B cell (primary cell): ENCODE results near the gene CMTM6. TPM values are rescaled to one million over a fixed set of nuclear protein-coding genes. Genes with fewer than 3 reads are reported as not detected.

Source experiments
- ATAC-seq: fragments of 200-7000 bp; cut with Tn5 transposase; one replicate; pipeline ENCODE4 v1.10.0; 2021; ENCODE audit warnings: low read depth, mild to moderate bottlenecking, moderate number of reproducible peaks, moderate library complexity
- CTCF ChIA-PET: fragments of 350-600 bp; sonication (Branson Sonifier 250); formaldehyde crosslinking; loops from one replicate; lab custom pipeline; 2021; ENCODE audit warnings: antibody characterized with exemption, inconsistent platforms; lab: Charles Lee
- POLR2A ChIA-PET: fragments of 350-600 bp; sonication (Branson Sonifier 250); formaldehyde crosslinking; loops from one replicate; lab custom pipeline; 2021; ENCODE audit warnings: antibody characterized with exemption; lab: Charles Lee
- DNase-seq: peaks from one replicate; pipeline ENCODE4 v3.0.0; 2013
- H2AFZ ChIP-seq: 2 replicates; pipeline ENCODE4 v1.6.1; 2012; ENCODE audit warnings: mild to moderate bottlenecking, low read depth, low read length; ENCODE audit not compliant: insufficient read depth, poor library complexity, severe bottlenecking
- H3K27ac ChIP-seq, 2 donors: 1 replicate in 1 of 2; 2 replicates in 1 of 2; pipeline ENCODE4 v1.5.1; 2012 to 2013; ENCODE audit warnings: low read length in 2 of 2, mild to moderate bottlenecking in 2 of 2, moderate library complexity in 1 of 2
- H3K27me3 ChIP-seq, 4 experiments: fragments of 200-600 bp in 1 of 4; sonication (generic) in 1 of 4; replicated peaks in 1 of 4; 1 replicate in 2 of 4; 2 replicates in 2 of 4; pipeline versions ENCODE4 v1.6.1 to v1.7.0; 2013 to 2016; ENCODE audit warnings: low read length in 3 of 4, mild to moderate bottlenecking in 2 of 4, mixed read lengths in 1 of 4, moderate library complexity in 1 of 4; ENCODE audit not compliant: insufficient read depth in 4 of 4, control insufficient read depth in 3 of 4; ENCODE audit errors: control extremely low read depth in 1 of 4
- H3K36me3 ChIP-seq, 2 experiments: replicated peaks in 1 of 2; 1 replicate in 1 of 2; 2 replicates in 1 of 2; pipeline versions ENCODE4 v1.6.1 to v1.7.1; 2013; ENCODE audit warnings: low read length in 1 of 2; ENCODE audit not compliant: insufficient read depth in 2 of 2, control insufficient read depth in 1 of 2; ENCODE audit errors: control extremely low read depth in 1 of 2, extremely low read depth in 1 of 2
- H3K4me1 ChIP-seq, 2 donors: fragments of 200-600 bp in 1 of 2; sonication (generic) in 1 of 2; 1 replicate in 1 of 2; 2 replicates in 1 of 2; pipeline versions ENCODE4 v1.5.1 to v1.6.1; 2013 to 2017; ENCODE audit warnings: low read length in 2 of 2; ENCODE audit not compliant: control insufficient read depth in 2 of 2, insufficient read depth in 2 of 2
- H3K4me2 ChIP-seq: replicated peaks from 2 replicates; pipeline ENCODE3; 2012; ENCODE audit warnings: mild to moderate bottlenecking, low read depth, low read length; ENCODE audit not compliant: poor library complexity, severe bottlenecking
- H3K4me3 ChIP-seq, 5 experiments: fragments of 200-600 bp in 1 of 5; sonication (generic) in 1 of 5; 1 replicate in 3 of 5; 2 replicates in 2 of 5; pipeline versions ENCODE4 v1.5.1 to v1.7.0; 2011 to 2016; ENCODE audit warnings: low read length in 4 of 5, mild to moderate bottlenecking in 4 of 5, low read depth in 2 of 5, control low read depth in 1 of 5, moderate library complexity in 1 of 5; ENCODE audit not compliant: insufficient read depth in 1 of 5; ENCODE audit errors: control extremely low read depth in 1 of 5, extremely low read depth in 1 of 5
- H3K79me2 ChIP-seq: fragments of 200-600 bp; sonication (generic); one replicate; pipeline ENCODE4 v1.6.0; 2016; ENCODE audit warnings: low read length; ENCODE audit not compliant: control insufficient read depth, insufficient read depth
- H3K9ac ChIP-seq: fragments of 200-600 bp; sonication (generic); 2 replicates; pipeline ENCODE4 v1.6.1; 2017; ENCODE audit warnings: mild to moderate bottlenecking, low read length, moderate library complexity
- H3K9me3 ChIP-seq, 3 donors: one replicate each; pipeline versions ENCODE4 v1.6.1 to v1.7.1; 2013; ENCODE audit warnings: low read length in 2 of 3; ENCODE audit not compliant: control insufficient read depth in 2 of 3, insufficient read depth in 1 of 3; ENCODE audit errors: control extremely low read depth in 1 of 3
- H4K20me1 ChIP-seq: 2 replicates; pipeline ENCODE4 v1.6.0; 2012; ENCODE audit warnings: mild to moderate bottlenecking, low read length; ENCODE audit not compliant: insufficient read depth, control insufficient read depth, poor library complexity, severe bottlenecking
- H3K27ac Mint-ChIP-seq: one replicate; pipeline ENCODE4 v1.8.0; 2021; ENCODE audit warnings: mixed read lengths
- H3K27me3 Mint-ChIP-seq: one replicate; pipeline ENCODE4 v1.8.0; 2021; ENCODE audit warnings: mixed read lengths
- H3K4me1 Mint-ChIP-seq: one replicate; pipeline ENCODE4 v1.8.0; 2021; ENCODE audit warnings: mixed read lengths
- H3K4me3 Mint-ChIP-seq: one replicate; pipeline ENCODE4 v1.8.0; 2021; ENCODE audit warnings: mixed read lengths
- H3K9me3 Mint-ChIP-seq: one replicate; pipeline ENCODE4 v1.8.0; 2022; ENCODE audit warnings: mixed read lengths; ENCODE audit not compliant: insufficient read depth
- EZH2 ChIP-seq: IDR thresholded peaks from 2 replicates; pipeline ENCODE4 v1.6.1; 2012; ENCODE audit warnings: borderline replicate concordance, low read depth, mild to moderate bottlenecking, moderate library complexity, low read length; ENCODE audit not compliant: insufficient read depth, poor library complexity, severe bottlenecking
- WGBS: methylation state at CpG from one replicate; pipeline ENCODE4 v1.1.5; 2013; ENCODE audit warnings: missing lambda C conversion rate; ENCODE audit not compliant: insufficient coverage; 5-methylcytosine and 5-hydroxymethylcytosine counted together
- intact Hi-C: fragments of 100-400 bp; cut with micrococcal nuclease; formaldehyde crosslinking; loops from one replicate; pipeline ENCODE4 v1.10.0; 2022
- polyA plus RNA-seq: library from polyadenylated mRNA; depleted of rRNA; stranded (reverse); fragments of >200 nt; gene quantifications from 2 replicates; pipeline ENCODE4 v1.2.3, GENCODE V29; 2012
- total RNA-seq, 2 donors: library from RNA; stranded (reverse); fragments of 120-200 nt in 1 of 2; gene quantifications; 1 replicate in 1 of 2; 2 replicates in 1 of 2; pipeline versions ENCODE4 v1.2.3 to v1.2.4, GENCODE V29; 2013 to 2022
- TF ChIP-seq, protein P1 (sequence below): fragments of 200-600 bp; IDR thresholded peaks from one replicate; pipeline ENCODE4 v1.8.0; 2022; ENCODE audit warnings: antibody characterized with exemption, mild to moderate bottlenecking

The CMTM6 gene
- total and polyA plus RNA-seq, 2 donors (not counting 1 experiment from before 2014, with no cell fraction given) = 19.2 to 66.3 TPM

- Mint-ChIP-seq H3K9me3 (no peaks in the 10 kb centered on the region), H3K27me3 (no peaks in the 10 kb centered on the region), H3K4me1 (peaks cover 81% of the 10 kb centered on the region), H3K4me3 (peak overlapping the region; percentile 66), H3K27ac (peak overlapping the region; percentile 90)
- ChIA-PET POLR2A (interaction anchor here (0.7 to 2.6 kb wide), 3 partner anchors 11 to 19 kb away, joined by 4 to 10 read pairs (median 6); no protein-coding TSS in a partner anchor), CTCF (interaction anchor here (1.2 to 6.7 kb wide), 7 partner anchors 8 to 60 kb away, joined by 3 to 56 read pairs (median 3); no protein-coding TSS in a partner anchor)
- TF ChIP-seq EZH2 = no peak
- TF ChIP-seq, protein P1, sequence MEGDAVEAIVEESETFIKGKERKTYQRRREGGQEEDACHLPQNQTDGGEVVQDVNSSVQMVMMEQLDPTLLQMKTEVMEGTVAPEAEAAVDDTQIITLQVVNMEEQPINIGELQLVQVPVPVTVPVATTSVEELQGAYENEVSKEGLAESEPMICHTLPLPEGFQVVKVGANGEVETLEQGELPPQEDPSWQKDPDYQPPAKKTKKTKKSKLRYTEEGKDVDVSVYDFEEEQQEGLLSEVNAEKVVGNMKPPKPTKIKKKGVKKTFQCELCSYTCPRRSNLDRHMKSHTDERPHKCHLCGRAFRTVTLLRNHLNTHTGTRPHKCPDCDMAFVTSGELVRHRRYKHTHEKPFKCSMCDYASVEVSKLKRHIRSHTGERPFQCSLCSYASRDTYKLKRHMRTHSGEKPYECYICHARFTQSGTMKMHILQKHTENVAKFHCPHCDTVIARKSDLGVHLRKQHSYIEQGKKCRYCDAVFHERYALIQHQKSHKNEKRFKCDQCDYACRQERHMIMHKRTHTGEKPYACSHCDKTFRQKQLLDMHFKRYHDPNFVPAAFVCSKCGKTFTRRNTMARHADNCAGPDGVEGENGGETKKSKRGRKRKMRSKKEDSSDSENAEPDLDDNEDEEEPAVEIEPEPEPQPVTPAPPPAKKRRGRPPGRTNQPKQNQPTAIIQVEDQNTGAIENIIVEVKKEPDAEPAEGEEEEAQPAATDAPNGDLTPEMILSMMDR = no peak
- Histone ChIP-seq H3K27ac (peak overlapping the region; percentile 24 to 53), H3K79me2 (peaks cover 97% of the 10 kb centered on the region), H3K27me3 (no peaks in the 10 kb centered on the region), H3K9ac (no peak overlapping the region), H4K20me1 (no peaks in the 10 kb centered on the region), H3K4me2 (peak overlapping the region; percentile 48), H3K36me3 (peaks cover 0 to 3% of the 10 kb centered on the region in 2 experiments), H2AFZ (no peak overlapping the region), H3K4me3 (no peak overlapping the region), H3K9me3 (no peaks in the 10 kb centered on the region), H3K4me1 (peaks cover 81 to 88% of the 10 kb centered on the region in 2 donors)
- WGBS = 38% methylated on average over 4 of the region's 4 CpGs
- peak; percentile 55 for DNase-seq
- intact Hi-C loops = no loop called here
- ATAC-seq = no peak
These were observed 65.8 kb downstream of the CMTM6 start for GRCh38 chr3:32436816-32437189.

- H3K27ac ChIP-seq = peak overlapping the region; percentile 24 to 53
- H3K27me3 ChIP-seq = no peaks in the 10 kb centered on the region
- peak overlapping the region; percentile 90 for H3K27ac Mint-ChIP-seq
- intact Hi-C loops = no loop called here
- 67% methylated on average over 1 of the region's 4 CpGs for WGBS
- peak overlapping the region; percentile 66 for H3K4me3 Mint-ChIP-seq
- peak overlapping the region; percentile 48 for H3K4me2 ChIP-seq
- DNase-seq (no peak), ATAC-seq (no peak)
- H3K4me3 ChIP-seq = no peak overlapping the region
- no peak for TF ChIP-seq EZH2
- TF ChIP-seq, protein P1 = no peak
- POLR2A ChIA-PET = interaction anchor here (0.7 to 1.4 kb wide), 3 partner anchors 10 to 36 kb away, joined by 3 to 6 read pairs (median 4); no protein-coding TSS in a partner anchor
- no peaks in the 10 kb centered on the region for H3K9me3 Mint-ChIP-seq
- CTCF ChIA-PET = interaction anchor here (0.8 to 6.7 kb wide), 7 partner anchors 15 to 61 kb away, joined by 3 to 56 read pairs (median 3); no protein-coding TSS in a partner anchor
- no peak overlapping the region for H2AFZ ChIP-seq
- H3K4me1 Mint-ChIP-seq = peaks cover 80% of the 10 kb centered on the region
- H3K36me3 ChIP-seq = no peaks in the 10 kb centered on the region
- H4K20me1 ChIP-seq = no peaks in the 10 kb centered on the region
- no peak overlapping the region for H3K9ac ChIP-seq
- H3K9me3 ChIP-seq = no peaks in the 10 kb centered on the region
- H3K27me3 Mint-ChIP-seq = no peaks in the 10 kb centered on the region
- H3K79me2 ChIP-seq = peaks cover 97% of the 10 kb centered on the region
- peaks cover 81 to 88% of the 10 kb centered on the region in 2 donors for H3K4me1 ChIP-seq
These were observed 66.5 kb downstream of the CMTM6 start for GRCh38 chr3:32435911-32436815.
